ENCODE results near the gene STARD8.
"Not testable (repeated sequence)": the region's sequence is repeated elsewhere in the genome, so short reads cannot be mapped to it uniquely, and the experiment has no call there.

STARD8 gene

DNA sequence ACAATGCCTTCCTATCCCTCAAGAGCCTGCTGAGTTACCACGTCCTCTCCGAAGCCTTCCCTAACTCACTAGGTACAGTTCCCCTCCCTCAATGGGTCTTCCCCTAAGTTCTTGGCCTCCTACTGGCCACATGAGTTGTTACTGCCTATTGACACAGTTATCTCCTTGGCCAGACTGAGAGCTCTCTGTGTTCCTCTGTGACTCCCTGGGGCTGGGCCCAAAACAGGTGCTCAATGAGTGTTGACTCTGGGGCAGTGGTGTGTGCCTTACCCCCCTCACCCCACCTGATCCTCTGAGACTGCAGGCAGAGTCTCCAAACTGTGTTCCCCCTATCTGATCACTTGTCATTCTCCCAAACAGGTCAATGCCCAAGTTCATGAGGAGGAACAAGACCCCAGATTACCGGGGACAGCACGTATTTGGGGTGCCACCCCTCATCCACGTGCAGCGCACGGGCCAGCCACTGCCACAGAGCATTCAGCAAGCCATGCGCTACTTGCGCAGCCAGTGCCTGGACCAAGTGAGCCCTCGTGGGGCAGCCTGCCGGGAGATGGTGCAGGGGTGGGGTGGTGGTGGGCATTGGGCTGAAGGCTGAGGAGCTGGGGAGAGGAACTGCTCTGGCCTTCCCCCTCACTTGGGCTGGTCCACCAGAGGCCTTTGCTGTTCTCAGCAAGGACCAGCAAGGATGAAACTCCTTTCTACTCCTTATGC, 72.6 kb downstream of the STARD8 start:
- no peak for DNase-seq

- no peak for DNase-seq
These were observed 73.4 kb downstream of the STARD8 start for GRCh38 chrX:68720851-68721250.

DNA sequence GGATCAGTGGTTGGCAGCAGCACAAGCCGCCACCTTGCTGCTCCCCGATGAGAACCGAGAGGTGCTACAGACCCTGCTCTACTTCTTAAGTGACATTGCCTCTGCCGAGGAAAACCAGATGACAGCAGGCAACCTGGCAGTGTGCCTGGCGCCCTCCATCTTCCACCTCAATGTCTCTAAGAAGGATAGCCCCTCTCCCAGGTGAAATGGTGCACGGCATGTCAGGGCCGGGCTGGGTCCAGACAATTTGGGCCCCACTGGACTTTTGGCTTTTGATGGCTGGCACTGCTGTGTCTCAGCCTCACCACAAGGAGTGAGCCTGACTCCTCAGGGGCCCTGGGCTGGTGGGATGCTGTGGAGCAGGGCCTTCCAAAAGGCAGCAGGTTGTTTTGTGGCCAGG, 74.1 kb downstream of the STARD8 start:
- DNase-seq, result no peak

DNA sequence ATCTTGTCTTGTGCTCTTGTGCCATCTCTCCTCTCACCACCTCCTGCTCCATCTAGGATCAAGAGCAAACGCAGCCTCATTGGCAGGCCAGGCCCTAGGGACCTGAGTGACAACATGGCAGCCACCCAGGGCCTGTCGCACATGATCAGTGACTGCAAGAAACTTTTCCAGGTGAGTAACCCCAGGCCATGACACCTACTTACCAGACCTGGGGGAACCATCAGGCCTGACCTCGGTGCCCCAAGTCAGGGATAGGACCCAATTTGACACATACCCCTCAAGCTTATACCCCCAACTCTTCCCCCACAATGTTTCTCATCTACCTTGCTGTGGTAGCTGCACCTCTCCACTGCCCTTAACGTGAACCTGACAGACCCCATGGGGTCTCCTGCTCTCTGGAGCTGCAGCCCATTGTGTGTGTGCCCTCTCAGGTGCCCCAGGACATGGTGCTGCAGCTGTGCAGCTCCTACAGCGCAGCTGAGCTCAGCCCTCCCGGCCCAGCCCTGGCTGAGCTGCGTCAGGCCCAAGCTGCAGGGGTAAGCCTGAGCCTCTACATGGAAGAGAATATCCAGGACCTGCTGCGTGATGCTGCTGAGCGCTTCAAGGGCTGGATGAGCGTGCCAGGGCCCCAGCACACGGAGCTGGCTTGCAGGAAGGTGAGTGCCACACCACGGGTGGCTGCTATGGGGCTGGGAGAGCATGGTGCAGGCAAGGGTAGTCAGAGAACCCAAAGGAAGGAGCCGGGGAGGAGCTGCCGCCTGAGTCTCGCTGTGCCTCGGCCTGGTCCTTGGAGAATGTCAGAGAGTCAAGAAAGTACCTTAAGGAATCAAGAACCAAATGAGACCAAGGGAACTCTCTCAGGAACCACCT, 74.8 kb downstream of the STARD8 start:
- no peak for DNase-seq

- no peak for DNase-seq
These were observed 76.2 kb downstream of the STARD8 start for GRCh38 chrX:68723491-68724155.

DNA sequence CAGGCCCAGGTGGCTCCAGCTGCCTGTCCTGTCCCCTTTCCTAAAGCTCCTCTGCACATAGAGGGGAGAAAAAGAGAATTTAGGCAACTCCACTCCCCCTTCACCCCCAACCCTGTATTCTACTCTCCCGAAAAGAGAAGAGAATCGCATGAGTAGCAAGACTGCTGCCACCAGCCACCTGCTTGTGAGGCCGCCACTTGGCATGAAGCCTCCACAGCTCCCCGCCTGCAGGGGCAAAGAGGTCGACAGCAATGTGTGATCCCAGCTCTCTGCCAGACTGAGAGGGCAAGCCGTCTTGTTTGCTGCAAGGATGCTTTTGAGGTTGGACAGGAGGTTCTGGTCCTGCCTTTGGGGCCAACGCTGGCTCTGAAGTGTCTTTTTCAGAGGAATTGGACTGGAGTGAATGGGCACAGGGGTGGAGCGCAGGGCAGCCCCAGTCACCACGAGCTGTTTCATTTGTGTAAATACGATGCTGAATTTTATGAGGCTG, 77.1 kb downstream of the STARD8 start:
- no peak for DNase-seq

- DNase-seq, result no peak
These were observed 78.4 kb downstream of the STARD8 start for GRCh38 chrX:68725756-68726365.

DNA sequence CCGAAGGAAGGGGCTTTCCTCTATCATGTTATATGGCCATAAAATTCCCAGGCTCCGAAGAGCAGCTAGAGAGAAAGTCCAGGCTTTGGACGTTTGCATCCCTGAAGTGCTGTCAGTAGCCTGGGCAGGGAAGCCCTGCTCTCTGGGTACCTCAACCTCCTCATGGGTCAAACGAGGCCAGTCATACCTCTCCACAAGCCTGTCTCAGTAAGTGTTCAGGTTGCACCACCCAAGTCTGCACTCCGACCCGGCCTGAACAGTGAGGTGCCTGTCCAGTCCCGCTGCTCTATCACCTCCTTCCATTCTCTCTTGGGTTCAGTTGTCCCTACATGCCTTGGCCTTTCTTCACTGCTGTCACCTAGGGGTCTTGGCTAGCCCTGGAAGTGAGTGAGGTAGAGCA, 78.9 kb downstream of the STARD8 start:
- DNase-seq, result no peak

DNA sequence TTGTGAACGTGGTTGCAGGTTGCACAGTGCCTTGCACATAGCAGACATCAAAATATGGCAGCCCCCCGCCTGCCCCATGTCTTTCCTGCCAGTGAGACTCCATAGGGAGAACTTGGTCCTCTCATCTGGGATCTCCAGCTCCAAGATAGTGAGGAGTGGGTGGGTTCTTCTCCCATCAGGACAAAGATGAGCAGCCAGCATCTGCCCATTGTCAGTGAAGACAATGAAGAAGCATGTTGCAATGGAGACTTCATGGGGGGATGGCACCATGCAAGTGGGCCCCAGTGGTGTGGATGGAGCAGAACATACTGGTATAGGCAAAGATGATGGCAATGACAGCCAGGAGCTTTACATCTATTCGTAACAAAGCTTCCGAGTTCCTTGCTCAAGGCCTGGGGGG, 80.2 kb downstream of the STARD8 start:
- DNase-seq, result no peak

- no peak for DNase-seq
These were observed 80.7 kb downstream of the STARD8 start for GRCh38 chrX:68728186-68728585.

GRCh38 chrX:68731254-68731653, 83.8 kb downstream of the STARD8 start:
- DNase-seq, result no peak

DNA sequence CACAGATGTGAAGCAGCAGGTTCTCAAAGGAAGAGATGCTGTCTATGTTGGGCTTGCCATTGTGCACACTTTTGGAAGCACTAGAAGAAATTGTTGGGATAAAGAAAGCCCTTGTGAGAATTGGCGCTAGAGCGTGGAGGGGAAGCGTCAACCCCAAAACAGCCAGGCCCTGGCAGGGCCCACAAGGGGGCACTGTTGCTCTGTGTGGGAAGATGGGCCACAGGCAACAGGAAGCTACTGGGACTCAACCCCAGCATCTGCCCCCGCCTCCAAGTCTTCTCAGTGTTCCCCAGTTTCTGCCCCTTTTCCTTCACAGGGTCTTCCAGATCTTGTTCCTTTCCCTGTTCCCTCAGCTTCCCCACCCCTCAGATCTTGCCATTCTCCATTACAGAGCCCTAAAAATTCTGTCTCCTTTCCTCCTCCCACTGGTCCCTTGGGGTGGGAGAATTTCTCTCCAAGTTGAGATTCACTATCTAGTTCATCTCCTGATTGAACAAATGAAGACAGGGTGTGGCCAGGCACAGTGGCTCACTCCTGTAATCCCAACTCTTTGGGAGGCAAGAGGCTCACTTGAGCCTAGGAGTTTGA, 85.5 kb downstream of the STARD8 start:
- no peak for DNase-seq

- no peak for DNase-seq
These were observed 87.8 kb downstream of the STARD8 start for GRCh38 chrX:68735266-68735665.

DNA sequence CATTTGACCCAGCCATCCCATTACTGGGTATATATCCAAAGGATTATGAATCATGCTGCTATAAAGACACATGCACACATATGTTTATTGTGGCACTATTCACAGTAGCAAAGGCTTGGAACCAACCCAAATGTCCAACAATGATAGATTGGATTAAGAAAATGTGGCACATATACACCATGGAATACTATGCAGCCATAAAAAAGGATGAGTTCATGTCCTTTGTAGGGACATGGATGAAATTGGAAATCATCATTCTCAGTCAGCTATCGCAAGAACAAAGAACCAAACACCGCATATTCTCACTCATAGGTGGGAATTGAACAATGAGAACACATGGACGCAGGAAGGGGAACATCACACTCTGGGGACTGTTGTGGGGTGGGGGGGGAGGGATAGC, 94.4 kb downstream of the STARD8 start:
- not testable (repeated sequence) for DNase-seq

DNA sequence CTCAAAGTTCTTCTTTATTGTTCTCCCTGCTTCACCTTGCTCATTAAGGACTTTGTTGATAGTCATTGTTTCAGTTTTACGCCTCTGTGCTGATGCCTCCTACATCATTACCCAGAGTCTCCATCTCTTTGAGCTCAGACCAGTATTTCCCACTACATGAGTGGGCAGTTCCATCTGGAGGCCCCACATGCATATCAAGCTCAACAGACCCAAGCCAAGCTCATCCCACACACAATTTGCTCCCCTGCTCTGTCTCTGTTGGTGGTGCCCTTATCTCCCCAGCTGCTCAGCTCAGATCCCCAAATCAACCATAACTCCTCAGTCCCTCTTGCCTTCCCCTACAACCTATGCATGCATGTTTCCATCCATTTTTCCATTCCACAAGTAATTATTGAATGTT, 96.3 kb downstream of the STARD8 start:
- DNase-seq, result no peak

- no peak for DNase-seq
These were observed 99.5 kb downstream of the STARD8 start for GRCh38 chrX:68746988-68747387.

GRCh38 chrX:68748030-68748429, 100.6 kb downstream of the STARD8 start:
- no peak for DNase-seq

GRCh38 chrX:68749426-68749825, 102.0 kb downstream of the STARD8 start:
- DNase-seq, result no peak

GRCh38 chrX:68750316-68750715, 102.8 kb downstream of the STARD8 start:
- DNase-seq, result no peak

DNA sequence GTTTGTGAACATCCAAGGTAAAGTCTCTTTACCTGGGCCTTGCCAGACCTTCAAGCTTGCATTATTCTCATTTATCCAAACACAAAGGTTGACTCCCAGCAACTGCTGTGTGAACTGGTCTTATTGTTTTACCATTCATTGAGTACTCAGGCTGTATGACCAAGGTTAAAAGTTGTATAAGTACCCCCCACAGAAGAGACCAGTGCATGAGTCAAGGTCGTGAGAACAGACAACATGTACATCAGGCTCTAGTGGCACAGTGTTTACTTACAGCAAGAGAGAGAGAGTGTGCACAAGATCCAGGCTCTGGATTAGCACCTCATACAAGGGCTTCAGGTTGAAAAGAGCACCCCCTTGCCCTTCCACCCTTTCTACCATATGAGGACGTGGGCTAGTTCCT, 103.9 kb downstream of the STARD8 start:
- DNase-seq, result no peak

- DNase-seq, result no peak
These were observed 105.8 kb downstream of the STARD8 start for GRCh38 chrX:68753218-68753617.

DNA sequence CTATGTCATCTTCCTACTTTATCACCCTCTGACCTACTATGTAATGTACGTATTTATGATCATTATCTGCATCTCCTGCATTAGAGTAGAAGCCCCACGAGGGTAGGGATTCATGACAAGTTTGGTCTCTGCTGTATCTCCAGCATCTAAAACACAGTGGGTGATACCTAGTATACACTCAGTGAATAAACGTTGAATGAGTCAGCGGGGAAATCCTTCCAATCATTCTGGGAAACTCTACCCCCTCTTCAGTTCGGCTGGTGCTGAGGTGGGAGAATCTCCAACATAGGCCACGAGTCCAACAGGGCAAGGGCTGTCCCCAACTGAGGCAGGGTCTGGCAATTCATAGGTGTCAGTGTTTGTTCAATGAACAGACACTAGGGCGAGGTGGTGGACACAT, 106.9 kb downstream of the STARD8 start:
- DNase-seq, result no peak

DNA sequence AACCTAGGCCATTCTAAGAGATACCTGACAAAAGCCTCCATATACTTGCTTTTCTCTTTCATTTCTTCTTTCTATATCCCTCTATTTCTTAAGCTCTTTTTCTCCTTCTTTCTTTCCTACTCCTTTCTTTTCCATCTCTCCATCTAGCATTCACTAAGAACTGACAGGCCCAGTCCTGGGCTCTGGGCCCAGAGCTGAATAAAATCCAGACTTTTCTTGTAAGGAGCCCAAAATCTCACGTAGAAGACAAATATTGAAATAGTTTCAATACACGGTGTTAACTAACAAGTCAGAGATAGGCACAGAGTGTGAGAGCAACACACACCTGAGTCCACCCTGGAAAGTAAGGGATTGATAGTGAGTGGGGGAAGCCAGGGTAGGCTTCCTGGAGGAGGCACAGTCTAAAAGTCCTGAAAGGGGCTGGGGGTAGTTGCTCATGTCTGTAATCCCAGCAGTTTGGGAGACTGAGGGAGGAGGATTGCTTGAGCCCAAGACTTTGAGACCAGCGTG, 108.2 kb downstream of the STARD8 start:
- no peak for DNase-seq
